Keratinocyte (primary cell): Measurements from ENCODE around the gene TAF11L7. TPM values are rescaled to one million over a fixed set of nuclear protein-coding genes. Genes with fewer than 3 reads are reported as not detected.
"Not testable (repeated sequence)": the region's sequence is repeated elsewhere in the genome, so short reads cannot be mapped to it uniquely, and the experiment has no call there.

Experiments used
- DNase-seq: peaks from one replicate; pipeline ENCODE4 v3.0.0-alpha.2; 2011; ENCODE audit warnings: low read depth, missing footprints, low spot score
- FAIRE-seq: peaks from 2 replicates; lab custom pipeline; 2011; peaks lifted over from hg19 to GRCh38; lab: Jason Lieb, UNC
- H2AFZ ChIP-seq: 2 replicates; pipeline ENCODE4 v1.6.0; 2012; ENCODE audit warnings: low read length, control low read depth, inconsistent platforms; ENCODE audit not compliant: control insufficient read depth
- H3K27ac ChIP-seq: 2 replicates; pipeline ENCODE4 v1.5.1; 2011; ENCODE audit warnings: low read length; ENCODE audit not compliant: control insufficient read depth, insufficient read depth
- H3K27me3 ChIP-seq: 3 replicates; pipeline ENCODE4 v1.6.0; 2011; ENCODE audit warnings: low read length; ENCODE audit not compliant: control insufficient read depth, insufficient read depth; ENCODE audit errors: extremely low read depth
- H3K36me3 ChIP-seq, 2 experiments: 2 replicates in 1 of 2; 3 replicates in 1 of 2; pipeline ENCODE4 v1.5.1; 2011; ENCODE audit warnings: low read length in 2 of 2, mild to moderate bottlenecking in 1 of 2; ENCODE audit not compliant: control insufficient read depth in 2 of 2, insufficient read depth in 2 of 2; ENCODE audit errors: extremely low read depth in 1 of 2
- H3K4me1 ChIP-seq: 3 replicates; pipeline ENCODE4 v1.5.1; 2011; ENCODE audit warnings: low read length; ENCODE audit not compliant: control insufficient read depth, insufficient read depth; ENCODE audit errors: extremely low read depth
- H3K4me2 ChIP-seq: 3 replicates; pipeline ENCODE4 v1.6.0; 2011; ENCODE audit warnings: low read depth, low read length; ENCODE audit not compliant: control insufficient read depth, insufficient read depth; ENCODE audit errors: extremely low read depth
- H3K4me3 ChIP-seq, 3 experiments: fragments of 200-600 bp in 1 of 3; sonication (generic) in 1 of 3; 2 replicates in 2 of 3; 3 replicates in 1 of 3; pipeline ENCODE4 v1.5.1; 2011 to 2016; ENCODE audit warnings: low read length in 3 of 3, mild to moderate bottlenecking in 3 of 3, control low read depth in 2 of 3, inconsistent platforms in 1 of 3, low read depth in 1 of 3, mixed read lengths in 1 of 3, mixed run types in 1 of 3, moderate library complexity in 1 of 3; ENCODE audit not compliant: control insufficient read depth in 2 of 3, insufficient read depth in 2 of 3; ENCODE audit errors: extremely low read depth in 1 of 3
- H3K79me2 ChIP-seq: 2 replicates; pipeline ENCODE4 v1.6.0; 2012; ENCODE audit warnings: low read length; ENCODE audit not compliant: control insufficient read depth, insufficient read depth
- H3K9ac ChIP-seq: 3 replicates; pipeline ENCODE4 v1.6.0; 2011; ENCODE audit warnings: low read length; ENCODE audit not compliant: control insufficient read depth, insufficient read depth; ENCODE audit errors: extremely low read depth
- H3K9me1 ChIP-seq: 3 replicates; pipeline ENCODE4 v1.6.0; 2011; ENCODE audit warnings: low read length; ENCODE audit not compliant: control insufficient read depth, insufficient read depth; ENCODE audit errors: extremely low read depth
- H3K9me3 ChIP-seq: 2 replicates; pipeline ENCODE4 v1.5.1; 2012; ENCODE audit warnings: low read depth, low read length; ENCODE audit not compliant: control insufficient read depth
- H4K20me1 ChIP-seq: 3 replicates; pipeline ENCODE4 v1.6.0; 2011; ENCODE audit warnings: low read length; ENCODE audit not compliant: control insufficient read depth, insufficient read depth; ENCODE audit errors: extremely low read depth
- EZH2 ChIP-seq: IDR thresholded peaks from one replicate; pipeline ENCODE4 v1.6.1; 2012; ENCODE audit warnings: inconsistent platforms, mild to moderate bottlenecking, low read length, moderate library complexity
- dilution Hi-C: fragments of 300-500 bp; cut with MboI; formaldehyde crosslinking; loops from one replicate; pipeline ENCODE4 v1.7.0; 2020; ENCODE audit warnings: low sequenced_read_pairs; ENCODE audit not compliant: extremely low pct_ligation_motif_present
- polyA minus RNA-seq, 3 experiments: library from RNA; depleted of rRNA, polyadenylated mRNA; stranded (reverse); fragments of >200 nt; gene quantifications; 1 replicate in 1 of 3; 2 replicates in 1 of 3; 3 replicates in 1 of 3; pipeline ENCODE4 v1.2.3, GENCODE V29; 2011
- polyA plus RNA-seq, 5 experiments: library from polyadenylated mRNA; depleted of rRNA in 3 of 5; stranded (reverse) in 3 of 5; stranded (forward) in 1 of 5; unstranded in 1 of 5; fragments of >200 nt; gene quantifications; 1 replicate in 1 of 5; 2 replicates in 3 of 5; 3 replicates in 1 of 5; pipeline versions ENCODE4 v1.2.1 to v1.2.3, GENCODE V29; 2011 to 2012; ENCODE audit warnings: missing spikeins in 2 of 5, low read depth in 1 of 5, low replicate concordance in 1 of 5
- TF ChIP-seq, protein P1 (sequence below), 3 experiments: IDR thresholded peaks in 1 of 3; conservative IDR thresholded peaks in 1 of 3; optimal IDR thresholded peaks in 1 of 3; 2 replicates in 2 of 3; 3 replicates in 1 of 3; pipeline versions ENCODE3 to v1.5.1; 2011; ENCODE audit warnings: low read length in 3 of 3, mild to moderate bottlenecking in 3 of 3, moderate library complexity in 2 of 3, control low read depth in 1 of 3, inconsistent platforms in 1 of 3; ENCODE audit not compliant: insufficient read depth in 2 of 3; ENCODE audit errors: extremely low read depth in 1 of 3

TAF11L7 gene
- polyA plus RNA-seq (not detected in 3 replicates), polyA minus RNA-seq (not detected in 3 replicates)
- polyA plus RNA-seq (2011; ENCODE audit: low read depth): not detected
- not detected in 2 replicates for polyA plus RNA-seq (2011; cell fraction: cytosol; rRNA removed)
- not detected in 2 replicates for polyA plus RNA-seq (2011; cell fraction: nucleus; rRNA removed)
- not detected in 2 replicates for polyA plus RNA-seq (2012; ENCODE audit: low replicate concordance)
- not detected for polyA minus RNA-seq (2011; cell fraction: cytosol; rRNA and poly(A)+ RNA removed)
- not detected in 2 replicates for polyA minus RNA-seq (2011; cell fraction: nucleus; rRNA and poly(A)+ RNA removed)

DNA sequence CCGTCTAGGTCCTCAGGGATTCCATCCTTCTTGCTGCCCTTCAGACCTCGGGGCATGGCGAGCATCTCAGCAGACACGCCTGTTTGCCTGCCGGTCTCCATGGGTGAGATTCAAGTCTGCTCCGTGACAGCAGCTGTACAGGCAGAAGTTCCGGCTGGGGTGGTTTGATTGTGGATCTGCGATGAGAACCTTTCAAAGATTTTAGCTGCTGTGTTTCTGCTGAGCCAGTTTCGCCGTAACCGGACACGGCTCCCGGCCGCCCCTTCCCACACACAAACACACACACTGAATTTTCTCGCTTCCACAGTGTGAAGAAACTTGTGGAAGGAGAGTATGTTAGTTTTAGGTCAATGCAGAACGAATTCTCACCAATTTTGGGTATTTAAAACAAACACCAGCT lies at the start of gene TAF11L7:
Gene TAF11L7, minus strand, starts transcription at position 101 of the 400 bp plus-strand sequence.
- not testable (repeated sequence) for H3K36me3 ChIP-seq

GRCh38 chr5:17634160-17634559 lies 48.6 kb upstream of the TAF11L7 start, which contains the start of gene TAF11L14:
TAF11L14 (plus strand) TSS chr5:17634460.
- no peak within 1 kb of the TSS for H3K9ac ChIP-seq
- H3K9me1 ChIP-seq: no peaks in the 10 kb centered on the region
- H2AFZ ChIP-seq: no peak within 1 kb of the TSS
- DNase-seq (no peak), FAIRE-seq (no peak)
- no peak for TF ChIP-seq EZH2
- TF ChIP-seq, protein P1, sequence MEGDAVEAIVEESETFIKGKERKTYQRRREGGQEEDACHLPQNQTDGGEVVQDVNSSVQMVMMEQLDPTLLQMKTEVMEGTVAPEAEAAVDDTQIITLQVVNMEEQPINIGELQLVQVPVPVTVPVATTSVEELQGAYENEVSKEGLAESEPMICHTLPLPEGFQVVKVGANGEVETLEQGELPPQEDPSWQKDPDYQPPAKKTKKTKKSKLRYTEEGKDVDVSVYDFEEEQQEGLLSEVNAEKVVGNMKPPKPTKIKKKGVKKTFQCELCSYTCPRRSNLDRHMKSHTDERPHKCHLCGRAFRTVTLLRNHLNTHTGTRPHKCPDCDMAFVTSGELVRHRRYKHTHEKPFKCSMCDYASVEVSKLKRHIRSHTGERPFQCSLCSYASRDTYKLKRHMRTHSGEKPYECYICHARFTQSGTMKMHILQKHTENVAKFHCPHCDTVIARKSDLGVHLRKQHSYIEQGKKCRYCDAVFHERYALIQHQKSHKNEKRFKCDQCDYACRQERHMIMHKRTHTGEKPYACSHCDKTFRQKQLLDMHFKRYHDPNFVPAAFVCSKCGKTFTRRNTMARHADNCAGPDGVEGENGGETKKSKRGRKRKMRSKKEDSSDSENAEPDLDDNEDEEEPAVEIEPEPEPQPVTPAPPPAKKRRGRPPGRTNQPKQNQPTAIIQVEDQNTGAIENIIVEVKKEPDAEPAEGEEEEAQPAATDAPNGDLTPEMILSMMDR (optimal IDR thresholded peaks at IDR 0.05 in 1 of 3, IDR thresholded peaks at IDR 0.05 in 1 of 3, conservative IDR thresholded peaks at IDR 0.05 in 1 of 3; ENCODE audit: extremely low read depth in 1 of 3, insufficient read depth in 2 of 3, low read length in 3 of 3): no peak
- H3K4me3 ChIP-seq: no peak within 1 kb of the TSS
- H3K9me3 ChIP-seq: no peaks in the 10 kb centered on the region
- no peak within 1 kb of the TSS for H3K27ac ChIP-seq
- dilution Hi-C loops: no loop called here
- no peaks in the 10 kb centered on the region for H3K27me3 ChIP-seq
- no peaks in the 10 kb centered on the region for H3K4me1 ChIP-seq
- no peaks in the 10 kb centered on the region for H3K79me2 ChIP-seq
- no peaks in the 10 kb centered on the region for H4K20me1 ChIP-seq
- H3K4me2 ChIP-seq: no peak within 1 kb of the TSS
- H3K36me3 ChIP-seq: no peaks in the 10 kb centered on the region

More for the DNA sequence above, at the start of gene TAF11L7:
- dilution Hi-C loops, H4K20me1 ChIP-seq, H3K4me3 ChIP-seq, H3K4me1 ChIP-seq, H2AFZ ChIP-seq, FAIRE-seq, DNase-seq, H3K27me3 ChIP-seq, H3K9me3 ChIP-seq, H3K27ac ChIP-seq, H3K4me2 ChIP-seq, H3K9ac ChIP-seq, H3K9me1 ChIP-seq, H3K79me2 ChIP-seq: not testable (repeated sequence)

- H3K79me2 ChIP-seq, FAIRE-seq, H3K9me1 ChIP-seq, dilution Hi-C loops, H3K9me3 ChIP-seq, H3K36me3 ChIP-seq, H3K4me3 ChIP-seq, H3K4me1 ChIP-seq, DNase-seq, H4K20me1 ChIP-seq, H2AFZ ChIP-seq, H3K27me3 ChIP-seq, H3K9ac ChIP-seq, H3K27ac ChIP-seq, H3K4me2 ChIP-seq: not testable (repeated sequence)
These were observed 46.2 kb upstream of the TAF11L7 start, which contains the start of gene TAF11L13 for GRCh38 chr5:17631788-17632187. TAF11L13 (plus strand) TSS chr5:17632088.
